HG03280 (cell line): ENCODE measurements around the gene FBN1.
A peak's percentile ranks its signal among the peaks of the same experiment; 100 is the strongest.

Experiments used
- ATAC-seq: cut with Tn5 transposase; IDR thresholded peaks from one replicate; pipeline ENCODE4 v1.9.1; 2021; ENCODE audit warnings: mild to moderate bottlenecking, moderate library complexity; ENCODE audit not compliant: unreplicated experiment

The FBN1 gene

DNA sequence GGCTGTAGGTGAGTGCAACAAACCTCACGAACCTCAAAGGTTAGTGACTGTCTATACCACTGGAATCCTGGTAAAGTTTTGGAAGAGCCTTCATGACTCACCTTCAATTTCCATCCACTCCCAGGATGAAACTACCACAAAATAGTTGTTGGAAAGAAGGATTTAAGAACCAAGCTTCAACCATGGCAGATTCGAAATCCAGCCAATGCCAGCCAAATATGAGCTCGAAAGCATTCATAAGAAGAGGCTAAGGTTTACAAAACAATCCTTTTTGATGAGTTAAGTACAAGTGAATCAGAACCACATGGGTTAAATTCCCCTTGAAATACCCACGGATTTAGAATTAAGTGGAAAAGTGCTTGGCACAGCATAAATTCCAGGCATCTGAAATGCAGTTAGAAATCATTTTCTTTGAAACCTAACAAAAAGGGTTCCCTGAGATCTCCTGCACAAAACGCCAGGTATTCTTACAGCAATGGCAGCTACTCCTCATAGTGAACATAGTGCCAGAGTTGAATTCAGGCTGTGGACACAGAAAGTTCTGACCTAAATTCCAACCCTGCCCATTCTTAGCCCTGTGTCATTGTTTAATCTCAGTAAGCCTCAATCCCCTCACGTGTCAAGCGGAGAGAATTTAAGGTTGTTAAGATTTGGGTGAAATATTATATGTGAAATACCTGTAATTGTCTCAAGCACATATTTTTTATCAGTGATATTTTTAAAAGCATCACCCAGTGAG, 89.2 kb downstream of the FBN1 start:
- ATAC-seq, result no peak

DNA sequence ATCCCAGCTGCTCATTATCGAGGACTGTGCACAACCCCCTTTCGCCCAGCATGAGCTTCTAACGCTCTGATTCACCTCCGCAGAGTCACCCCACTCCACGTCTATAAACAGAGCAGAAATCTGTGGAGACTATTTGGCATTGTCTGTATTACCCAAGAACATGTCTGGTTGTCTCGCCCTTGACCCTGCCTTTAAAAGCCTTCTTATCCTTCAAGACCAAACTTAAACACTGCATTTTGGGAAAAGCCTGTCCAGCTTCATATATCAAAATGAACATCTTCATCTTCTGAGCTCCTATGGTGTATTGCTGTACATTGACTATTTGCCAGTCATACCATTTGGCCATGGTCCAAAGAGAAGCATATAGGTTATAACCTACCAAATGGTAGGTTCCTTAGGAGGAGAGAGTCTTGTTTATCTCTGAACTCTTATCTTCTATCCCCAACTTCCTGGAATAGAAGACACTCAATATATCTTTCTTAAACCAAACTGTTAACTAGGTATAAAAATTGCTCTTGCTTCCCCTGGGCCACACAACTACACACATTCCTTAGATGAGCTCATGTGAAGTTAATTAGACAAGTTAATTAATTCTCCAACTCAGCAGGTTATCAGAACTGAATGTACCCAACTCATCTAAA, 90.1 kb downstream of the FBN1 start:
- ATAC-seq, result no peak

DNA sequence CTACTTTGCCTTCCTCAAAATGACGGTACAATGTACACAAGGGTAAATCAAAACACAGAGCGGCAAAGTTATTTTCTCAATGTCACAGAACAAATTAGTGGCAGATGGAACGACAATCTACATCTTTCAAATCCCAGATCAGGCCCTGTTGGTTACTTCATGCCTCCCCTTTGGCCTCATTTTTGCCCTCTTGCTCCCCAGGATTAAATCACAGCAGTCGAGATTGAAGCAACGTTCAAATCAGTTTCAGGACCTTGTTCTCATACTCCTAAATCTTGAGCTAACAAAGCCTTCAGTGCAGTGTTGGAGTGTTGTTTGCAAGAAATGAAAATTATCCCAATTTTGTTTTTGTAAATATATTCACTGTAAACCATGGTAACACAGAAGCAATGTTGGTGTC, 91.4 kb downstream of the FBN1 start:
- no peak for ATAC-seq

DNA sequence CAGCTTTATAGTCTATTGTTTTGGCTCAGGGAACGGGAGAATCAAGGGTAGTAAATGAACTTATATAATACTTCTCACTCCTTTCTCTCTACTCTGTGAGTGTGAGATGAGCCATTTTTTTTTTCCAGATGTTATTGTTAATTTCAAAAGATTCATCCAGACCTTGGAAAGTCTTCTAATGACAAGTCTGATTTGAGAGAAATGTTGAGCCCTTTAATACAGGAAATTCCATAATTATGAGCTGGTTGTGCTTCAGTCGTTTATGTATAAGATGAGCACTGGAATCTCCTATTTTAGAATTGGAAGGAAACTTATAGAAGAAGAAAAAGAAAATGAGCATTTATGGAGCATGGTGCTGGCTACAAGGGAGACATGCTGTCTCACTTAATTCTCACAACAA, 92.0 kb downstream of the FBN1 start:
- no peak for ATAC-seq

DNA sequence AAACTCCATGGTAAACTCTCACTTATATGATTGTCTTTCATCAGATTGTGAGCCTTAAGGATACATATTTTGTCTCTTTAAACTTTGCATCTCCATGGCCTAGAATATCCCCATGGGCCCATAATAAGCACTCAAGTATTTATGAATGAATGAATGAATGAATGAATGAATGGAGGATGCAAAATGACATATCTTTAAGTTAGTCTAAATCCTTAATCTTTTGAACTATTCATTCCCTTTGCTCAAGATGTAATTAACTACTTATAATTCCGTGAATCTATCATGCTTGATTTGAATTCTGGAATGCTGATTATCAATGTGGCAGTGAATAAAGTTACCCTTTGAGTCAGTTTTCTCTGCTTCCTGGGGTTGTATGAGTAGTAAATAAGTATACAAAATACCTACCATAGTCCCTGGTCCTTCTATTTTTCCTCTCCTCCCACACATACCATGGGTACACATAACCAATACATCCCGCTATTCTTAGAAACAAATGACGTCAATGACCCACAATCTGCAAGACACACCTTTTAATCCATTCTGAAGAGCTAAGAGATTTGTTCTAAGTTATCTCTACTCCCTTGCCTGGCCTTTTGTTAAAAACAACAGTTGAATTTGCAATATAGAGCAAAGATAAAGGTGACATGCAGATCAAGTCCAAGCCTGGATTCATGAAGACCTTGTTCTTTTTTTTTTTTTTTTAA, 94.5 kb downstream of the FBN1 start:
- ATAC-seq, result no peak

DNA sequence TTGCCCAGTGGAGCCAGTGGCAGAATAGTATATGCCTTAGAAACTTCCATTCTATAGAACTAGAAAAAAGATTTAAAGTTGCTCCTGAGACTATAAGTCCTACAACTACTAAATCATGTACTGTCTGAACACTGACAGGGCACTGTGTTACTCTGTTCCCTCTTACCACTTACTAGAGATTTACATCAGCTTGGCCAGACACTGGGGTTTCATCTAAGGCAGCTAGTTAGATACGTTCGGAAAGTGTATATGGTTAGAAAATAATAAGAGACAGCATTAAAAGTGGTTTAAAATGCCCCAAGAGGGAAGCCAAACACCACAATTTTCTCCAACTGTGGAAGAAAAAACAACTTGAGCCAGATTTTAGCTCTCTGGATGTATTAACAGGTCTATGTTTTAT, 97.1 kb downstream of the FBN1 start:
- no peak for ATAC-seq

DNA sequence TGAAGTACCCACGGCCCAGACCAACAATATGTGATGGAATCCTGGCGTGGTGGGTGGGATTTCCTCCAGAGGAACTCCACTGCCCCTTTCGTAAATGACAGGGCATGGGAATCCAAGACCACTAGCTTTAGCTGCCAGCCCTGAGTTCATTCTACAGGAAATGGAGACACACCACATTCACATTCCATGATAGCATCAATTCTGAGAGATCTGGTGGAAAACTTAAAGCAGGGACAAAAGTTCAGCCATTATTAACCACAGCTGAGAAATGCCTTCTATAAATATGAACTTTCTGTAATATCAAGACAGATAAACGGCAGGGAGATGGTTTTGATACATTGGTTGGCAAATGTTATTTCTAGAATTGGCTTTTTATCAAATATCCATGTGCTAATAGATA, 98.2 kb downstream of the FBN1 start:
- no peak for ATAC-seq

DNA sequence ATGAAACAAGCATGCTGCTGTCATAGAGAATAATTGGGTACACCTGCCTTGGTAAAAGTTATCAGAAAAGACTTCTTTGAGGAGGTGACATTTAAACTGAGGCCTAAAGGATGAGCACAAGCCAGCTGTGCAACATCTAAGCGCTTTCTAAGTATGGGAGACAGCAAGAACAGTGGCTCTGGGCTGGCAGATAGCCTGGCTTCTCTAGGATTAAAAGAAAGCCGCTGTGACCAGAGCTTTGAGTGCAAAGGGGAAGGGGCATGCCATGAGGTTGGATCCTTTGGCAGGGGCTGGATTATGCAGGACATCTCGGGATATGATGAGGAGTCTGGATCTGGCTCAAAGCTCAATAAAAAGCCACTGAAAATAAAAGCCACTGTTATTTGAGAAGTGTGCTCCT, 99.2 kb downstream of the FBN1 start:
- no peak for ATAC-seq

DNA sequence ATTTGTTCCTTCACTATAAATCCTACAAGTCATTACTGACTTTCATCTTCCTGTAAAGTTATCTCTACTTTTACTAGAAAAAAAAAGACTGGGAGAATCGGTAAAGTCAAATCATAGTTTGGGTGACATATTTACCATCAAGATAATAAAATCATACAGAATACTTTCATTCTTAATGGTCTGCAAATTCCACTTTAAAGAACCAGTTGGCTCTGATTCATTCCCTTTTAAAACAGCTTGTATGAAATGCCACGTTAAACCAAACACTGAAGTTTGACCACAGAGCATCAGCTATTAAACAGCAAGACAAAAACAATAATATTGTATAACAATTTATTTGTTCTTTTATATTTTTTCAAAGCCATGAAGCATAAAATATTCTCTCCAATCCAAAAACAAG, 100.7 kb downstream of the FBN1 start:
- ATAC-seq, result no peak

DNA sequence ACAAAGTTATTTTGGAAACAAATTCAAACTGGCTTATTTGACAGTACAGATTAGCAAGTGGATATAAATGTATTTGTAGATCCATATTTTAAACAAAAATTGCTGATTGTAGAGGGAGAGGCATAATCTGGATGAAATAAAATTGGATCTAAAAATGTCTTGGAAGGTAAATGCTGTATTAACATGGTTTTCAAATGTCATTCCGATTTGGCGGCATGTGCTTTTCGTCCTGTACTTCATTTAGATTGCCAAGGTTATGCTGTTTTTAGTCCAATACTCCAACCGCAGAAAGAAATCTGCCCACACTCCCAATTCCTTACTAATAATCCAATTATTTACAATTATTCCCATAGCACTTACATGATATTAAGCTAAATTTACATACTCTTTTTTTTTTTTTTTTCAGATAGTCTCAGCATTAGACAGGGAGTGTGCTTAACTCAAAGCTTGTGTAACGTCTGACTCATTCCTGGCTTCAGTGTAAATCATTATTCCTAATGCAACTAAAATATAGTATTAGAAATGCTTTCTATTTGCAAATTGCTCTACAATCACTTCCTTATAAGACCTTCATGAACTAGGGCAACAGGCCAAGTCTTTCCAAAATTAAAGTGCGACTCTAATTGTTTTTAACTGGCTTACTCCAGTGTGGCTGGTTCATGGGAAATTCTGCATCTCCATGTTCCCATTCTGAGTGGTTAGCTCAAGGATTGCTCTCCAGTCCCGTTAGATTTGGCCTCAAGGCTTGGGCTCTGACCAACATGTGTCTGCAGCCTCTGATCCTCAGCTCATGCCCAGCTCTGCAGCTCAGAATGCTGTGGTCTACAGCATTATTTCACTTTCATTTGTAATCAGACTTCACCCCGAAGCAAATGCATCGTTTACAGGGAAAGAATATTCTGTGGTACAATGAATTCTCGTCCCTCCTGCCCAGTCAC, 103.9 kb downstream of the FBN1 start:
- peak; percentile 84 for ATAC-seq

DNA sequence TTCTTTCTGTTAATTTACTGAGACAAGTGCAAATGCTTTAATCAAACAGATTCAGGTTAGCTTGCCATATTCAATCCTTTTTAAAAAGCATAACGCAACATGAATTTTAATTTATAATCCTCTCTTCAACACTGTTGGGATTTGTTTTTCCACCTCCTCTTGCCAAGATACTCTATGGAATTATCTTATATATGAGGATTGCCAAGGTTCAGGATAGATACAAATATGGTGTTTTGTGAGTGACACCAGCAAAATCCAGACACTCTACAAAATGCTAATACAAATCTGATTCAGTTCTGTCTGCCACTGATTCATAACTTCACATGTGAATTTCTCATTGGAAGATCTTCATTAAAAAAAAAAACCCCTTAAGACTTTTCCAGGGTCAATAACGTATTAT, 104.8 kb downstream of the FBN1 start:
- no peak for ATAC-seq

DNA sequence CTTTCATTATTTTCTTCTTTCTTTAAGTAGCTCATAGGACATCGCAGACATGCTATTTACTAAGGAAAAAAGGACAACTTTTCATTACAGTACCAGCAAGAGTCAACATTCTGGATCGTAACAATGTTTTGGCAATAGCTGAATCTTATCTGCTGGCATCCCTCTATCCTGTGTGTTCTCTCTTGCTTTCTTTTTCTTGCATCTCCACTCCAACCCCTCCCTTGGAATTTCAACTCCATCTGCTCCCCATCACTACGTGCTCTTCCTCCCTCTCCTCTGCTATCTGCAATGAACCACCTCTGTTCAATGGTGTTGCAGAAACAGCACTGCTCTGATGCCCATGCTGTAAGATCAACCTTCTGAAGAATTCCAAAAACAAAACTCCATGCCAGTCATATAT, 106.6 kb downstream of the FBN1 start:
- ATAC-seq, result no peak

DNA sequence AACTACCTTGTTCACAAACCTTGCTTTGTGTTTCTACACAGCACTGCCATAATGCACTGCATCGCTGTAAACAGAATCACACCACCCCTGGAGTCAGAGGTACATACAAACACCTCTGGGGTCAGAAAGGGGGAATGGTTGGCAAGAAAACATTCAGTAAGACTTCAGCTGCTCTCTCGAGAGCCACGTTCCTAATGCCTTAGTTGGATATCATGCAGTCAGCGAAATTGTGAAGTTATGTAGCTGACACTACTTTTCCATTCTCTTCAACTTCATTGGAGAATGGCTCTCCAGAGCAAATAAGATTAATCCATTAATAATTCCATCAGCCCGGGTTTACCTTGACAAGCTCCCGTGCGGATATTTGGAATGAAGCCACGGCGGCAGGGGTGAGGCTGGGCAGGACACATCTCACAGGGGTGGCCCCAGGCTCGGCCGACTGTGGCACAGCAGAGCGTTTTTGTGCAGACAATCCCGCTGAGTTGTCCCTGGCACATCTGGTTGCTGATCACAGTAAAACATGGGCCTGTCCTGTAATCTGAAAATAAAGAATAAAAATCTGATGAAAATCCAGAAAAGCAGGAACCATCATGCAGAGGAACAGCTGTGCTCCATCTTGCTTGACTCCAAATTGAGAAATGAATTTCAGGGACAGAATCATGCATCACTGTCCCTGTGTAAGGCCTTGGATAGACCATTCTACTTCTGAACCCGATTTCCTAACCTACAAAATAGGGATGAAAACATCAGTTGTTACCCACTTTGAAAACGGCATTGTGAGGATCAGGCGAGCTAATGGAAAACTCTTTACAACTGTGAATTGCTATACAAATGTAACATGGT, 108.0 kb downstream of the FBN1 start:
- no peak for ATAC-seq

DNA sequence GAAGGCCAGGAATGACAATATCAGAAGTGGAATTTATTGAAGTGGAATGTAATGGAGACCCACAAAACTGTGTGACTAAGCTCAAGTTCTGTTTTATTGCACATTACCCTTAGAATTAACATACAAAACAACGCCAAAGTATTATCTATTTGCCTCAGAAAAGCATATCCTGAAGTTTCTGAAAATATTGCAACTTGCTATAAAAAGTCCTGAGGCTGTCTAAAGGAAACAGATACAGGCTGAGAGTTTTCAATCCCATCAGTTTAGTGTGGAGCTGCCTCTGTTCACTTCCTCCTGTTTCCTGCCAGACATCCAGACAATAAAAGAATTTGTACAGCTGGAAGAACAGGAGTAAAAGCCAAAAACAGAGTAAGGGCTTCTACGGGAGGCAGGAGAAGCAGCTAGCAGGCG, 108.8 kb downstream of the FBN1 start:
- ATAC-seq, result no peak

DNA sequence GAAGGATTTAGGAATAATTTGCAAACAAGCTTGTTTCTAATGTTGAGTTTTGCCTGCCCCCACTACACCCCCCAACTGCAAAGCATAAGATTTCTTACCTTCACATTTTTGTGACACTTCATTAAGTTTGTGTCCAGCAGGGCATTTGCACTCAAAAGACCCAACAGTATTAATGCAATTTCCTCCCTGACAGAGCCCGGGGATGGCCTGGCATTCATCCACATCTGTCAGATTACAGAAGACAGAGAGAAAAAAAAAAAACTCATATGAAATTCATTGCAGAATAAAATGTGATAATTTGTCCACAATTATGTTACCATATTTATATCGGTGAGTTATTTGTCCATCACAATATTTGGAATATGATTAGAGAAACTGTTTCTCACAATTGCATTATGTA, 111.5 kb downstream of the FBN1 start:
- ATAC-seq, result no peak

DNA sequence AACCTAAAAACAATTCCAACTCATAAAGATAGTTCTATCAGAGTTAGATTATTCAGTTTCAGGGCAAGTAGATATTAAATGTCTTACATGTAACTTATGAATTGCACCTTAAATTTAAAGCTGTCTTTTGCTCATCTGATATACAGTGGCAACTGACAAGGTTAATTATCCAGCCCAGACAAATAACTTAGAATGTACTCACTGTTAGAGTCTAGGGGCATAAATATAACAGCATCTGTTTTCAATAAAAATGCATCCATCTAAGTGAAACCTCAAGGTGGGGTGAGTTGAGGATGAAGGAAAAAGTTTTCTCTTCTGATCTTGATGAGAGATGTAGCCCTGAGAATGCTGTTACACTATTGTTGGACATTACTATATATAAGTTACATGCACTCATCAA, 112.6 kb downstream of the FBN1 start:
- ATAC-seq, result no peak

DNA sequence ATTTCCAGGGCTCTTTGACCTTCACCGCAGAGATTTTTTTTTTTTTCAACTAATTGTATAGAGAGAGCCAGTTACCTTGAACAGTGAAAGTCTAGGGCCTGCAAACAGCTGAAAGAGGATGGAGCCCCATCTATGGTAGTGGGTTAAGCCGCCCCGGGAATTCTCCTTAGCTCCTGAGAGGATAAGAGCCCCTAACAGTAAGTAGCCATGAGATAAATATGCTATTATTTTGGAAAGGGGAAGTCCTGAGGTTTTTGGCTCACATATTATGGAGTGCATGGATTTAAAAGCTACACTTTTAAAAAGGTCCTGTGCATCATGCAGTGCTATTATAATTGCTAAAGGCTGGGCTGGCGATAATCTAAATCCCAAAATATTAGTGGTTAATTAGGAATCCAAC, 115.0 kb downstream of the FBN1 start:
- ATAC-seq, result no peak

DNA sequence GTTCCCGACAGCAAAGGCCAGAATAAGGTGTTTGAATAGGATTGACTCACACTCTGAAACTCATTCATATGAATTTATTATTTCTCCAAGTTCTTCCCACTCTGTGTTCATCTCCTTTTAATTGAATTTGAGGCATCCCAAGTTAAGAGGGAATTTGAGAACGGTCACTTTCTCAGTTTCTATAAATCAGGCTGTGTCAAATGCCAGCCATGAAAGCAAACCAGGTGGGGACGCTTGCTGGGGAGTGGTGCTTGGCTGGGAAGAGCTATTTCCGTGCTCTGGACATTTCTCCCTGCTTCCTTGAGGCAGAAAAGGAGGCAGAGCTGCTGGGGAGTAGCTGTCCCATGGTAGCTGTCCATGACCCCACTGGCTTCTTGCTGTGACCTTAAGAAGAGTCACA, 116.6 kb downstream of the FBN1 start:
- no peak for ATAC-seq

DNA sequence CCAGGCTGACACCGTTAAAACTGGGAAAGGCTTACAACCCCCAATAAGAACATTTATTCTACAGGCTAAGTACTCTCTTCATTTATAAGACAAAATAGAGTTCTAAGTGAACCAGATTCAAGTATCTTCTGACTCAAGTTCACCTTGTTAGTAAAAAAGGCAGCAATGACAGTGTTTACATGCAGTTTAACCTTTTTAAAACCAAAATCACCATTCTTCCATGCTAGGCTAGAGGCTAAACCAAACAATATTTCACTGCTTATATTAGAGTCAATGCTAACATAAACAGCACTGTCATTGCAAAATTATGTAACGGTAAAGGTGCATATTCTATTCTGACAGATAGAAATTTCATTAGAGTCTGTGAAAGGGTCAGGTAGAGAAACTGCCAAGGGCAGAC, 118.0 kb downstream of the FBN1 start:
- no peak for ATAC-seq

DNA sequence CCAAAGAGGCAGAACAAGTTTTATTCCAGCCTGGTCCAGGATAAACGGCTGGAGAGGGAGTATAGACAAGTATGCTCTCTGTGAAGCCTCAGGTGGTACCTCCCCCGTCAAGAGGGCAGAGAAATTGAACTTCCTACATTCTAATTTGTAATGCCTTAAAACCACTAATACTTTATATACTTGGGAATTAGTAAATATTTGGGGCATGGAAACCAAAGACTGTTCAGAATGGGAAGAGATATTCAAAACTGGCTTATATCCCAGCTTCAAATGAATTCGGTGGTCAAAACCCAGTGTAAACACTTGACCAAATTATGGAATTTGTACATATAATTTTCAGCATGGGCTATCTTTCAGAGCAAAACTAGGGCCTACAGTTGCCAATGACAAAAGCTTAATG, 122.6 kb downstream of the FBN1 start:
- no peak for ATAC-seq
